Measurements from ENCODE around the gene MED16. TPM values are rescaled to one million over a fixed set of nuclear protein-coding genes. Genes with fewer than 3 reads are reported as not detected.

MED16 gene
- total and polyA plus RNA-seq, 10 of the 15 experiments (the other 5 are each of a cell fraction or from before 2014, with no cell fraction given): 0.56 to 51.1 (median 13.6) TPM

GRCh38 chr19:920051-920864 is 27.3 kb upstream of the MED16 start (continued):
- TF ChIP-seq USF1 (IDR thresholded peaks at IDR 0.05; ENCODE audit: borderline replicate concordance, extremely low read length, insufficient read depth, low read depth, low read length) (no peak), ATF7 (IDR thresholded peaks at IDR 0.05; ENCODE audit: low read depth) (no peak), TCF12 (IDR thresholded peaks at IDR 0.05; ENCODE audit: low read depth, low read length) (peak; percentile 57; the same call in 1 of the 2 replicates)

GRCh38 chr19:919199-920050 is 26.4 kb upstream of the MED16 start:
- in situ Hi-C loops (cut with MboI): loop anchor here (5.0 kb wide), 3 partner anchors 62 to 147 kb away; partner anchors contain the start of genes CFD and WDR18
- H3K79me2 ChIP-seq (ENCODE audit: control insufficient read depth, insufficient read depth, low read length): peaks cover 6% of the 10 kb centered on the region
- H3K4me3 ChIP-seq: peak overlapping the region; percentile 64; the same call in 1 of the 2 replicates
- DNase-seq (ENCODE audit: low read depth, low spot score): no peak
- POLR2A ChIA-PET: interaction anchor here (0.6 to 1.6 kb wide), 5 partner anchors 19 to 144 kb away, joined by 3 to 6 read pairs (median 4); no protein-coding TSS in a partner anchor
- H3K9ac ChIP-seq (ENCODE audit: control insufficient read depth, insufficient read depth, low read length): no peak overlapping the region
- BruUV-seq (replicated peaks): no TSS peak
- peak; percentile 43 for ATAC-seq
- WGBS (ENCODE audit: insufficient coverage, insufficient replicate concordance, low lambda C conversion rate, missing lambda C conversion rate): under 1% methylated on average over 64 of the region's 68 CpGs
- RAD21 ChIA-PET (ENCODE audit: unreplicated experiment): interaction anchor here (0.6 to 3.6 kb wide), 8 partner anchors 11 to 191 kb away, joined by 3 to 46 read pairs (median 5); partner anchors contain the start of genes MED16, RNU6-9 and WDR18
- H3K36me3 ChIP-seq (ENCODE audit: control insufficient read depth in 2 of 2, insufficient read depth in 2 of 2, low read length in 1 of 2): no peaks in the 10 kb centered on the region; a peak in 1 of 4 replicates
- peak overlapping the region; percentile 89 for H3K4me2 ChIP-seq (ENCODE audit: control insufficient read depth, insufficient read depth)
- no peak overlapping the region for H3K27ac ChIP-seq (ENCODE audit: control insufficient read depth, insufficient read depth)
- no peak for FAIRE-seq
- intact Hi-C loops (cut with micrococcal nuclease; ENCODE audit: unreplicated experiment): loop anchor here (10.0 kb wide), 1 partner anchor 325 kb away; the partner anchor contains the start of genes ATP5F1D and MIDN
- H4K20me1 ChIP-seq (ENCODE audit: control insufficient read depth, insufficient read depth): no peaks in the 10 kb centered on the region
- H3K4me1 ChIP-seq (ENCODE audit: control insufficient read depth, insufficient read depth, low read length): peaks cover 36% of the 10 kb centered on the region
- CTCF ChIA-PET: interaction anchor here (0.9 to 4.6 kb wide), 7 partner anchors 26 to 150 kb away, joined by 3 to 50 read pairs (median 4); partner anchors contain the start of genes MED16, RNU6-9 and WDR18
- peaks cover 0 to 2% of the 10 kb centered on the region in 2 experiments; a peak in 1 of 4 replicates for H3K27me3 ChIP-seq (replicated peaks in 1 of 2; ENCODE audit: control insufficient read depth in 2 of 2, insufficient read depth in 2 of 2, low read length in 1 of 2)
- SMC1A ChIA-PET (ENCODE audit: uncharacterized antibody, unreplicated experiment): interaction anchor here (0.7 to 2.0 kb wide), 3 partner anchors 27 to 65 kb away, joined by 4 to 11 read pairs (median 5); partner anchors contain the start of genes MED16, RNU6-9 and WDR18
- H2AFZ ChIP-seq (ENCODE audit: control insufficient read depth, low read depth, low read length): peak overlapping the region; percentile 75
- no peaks in the 10 kb centered on the region for H3K9me3 ChIP-seq (replicated peaks; ENCODE audit: control insufficient read depth, insufficient read depth, low read length)
- TF ChIP-seq PKNOX1 (IDR thresholded peaks at IDR 0.05) (0 out of 2 replicates have a peak, but pooled peaks have one; percentile 9), MAX (IDR thresholded peaks at IDR 0.05; ENCODE audit: low read depth, low read length) (peak; percentile 58), ZNF217 (IDR thresholded peaks at IDR 0.05) (peak; percentile 69; the same call in 1 of the 2 replicates), IKZF2 (IDR thresholded peaks at IDR 0.05) (peak in 1 of 2 experiments; percentile 51; a peak in 1 of 4 replicates), RB1 (IDR thresholded peaks at IDR 0.05; ENCODE audit: borderline replicate concordance) (no peak), IKZF1 (conservative IDR thresholded peaks at IDR 0.05) (peak; percentile 36; the same call in 1 of the 2 replicates), USF1 (IDR thresholded peaks at IDR 0.05; ENCODE audit: borderline replicate concordance, extremely low read length, insufficient read depth, low read depth, low read length) (peak; percentile 56), POLR2A (IDR thresholded peaks at IDR 0.05; ENCODE audit: low read depth, low read length) (peak; percentile 44; the same call in 1 of the 2 replicates), NKRF (conservative IDR thresholded peaks at IDR 0.05) (peak; percentile 36; the same call in 1 of the 2 replicates)
